Measurements from ENCODE around the gene FLNB.

The FLNB gene

GRCh38 chr3:58111513-58112184, 103.4 kb downstream of the FLNB start:
- TF ChIP-seq TAF1 (IDR thresholded peaks at IDR 0.05; ENCODE audit: low read depth) (0 out of 2 replicates have a peak, but pooled peaks have one; percentile 19), FOXM1 (IDR thresholded peaks at IDR 0.05; ENCODE audit: borderline replicate concordance, low read depth) (no peak; the same call in 1 of the 2 replicates), MAX (IDR thresholded peaks at IDR 0.05) (peak; percentile 81), NFIC (IDR thresholded peaks at IDR 0.05) (peak; percentile 81), YY1 (IDR thresholded peaks at IDR 0.05; ENCODE audit: low read depth) (no peak), CEBPB (IDR thresholded peaks at IDR 0.05) (peak; percentile 36; the same call in 1 of the 2 replicates), USF1 (IDR thresholded peaks at IDR 0.05) (0 out of 2 replicates have a peak, but pooled peaks have one; percentile 18), ZBTB7A (IDR thresholded peaks at IDR 0.05; ENCODE audit: low read depth) (no peak), EGR1 (IDR thresholded peaks at IDR 0.05) (no peak), RAD21 (IDR thresholded peaks at IDR 0.05; ENCODE audit: low read depth) (peak; percentile 44; the same call in 1 of the 2 replicates), EP300 (IDR thresholded peaks at IDR 0.05; ENCODE audit: borderline replicate concordance) (peak; percentile 69), REST (IDR thresholded peaks at IDR 0.05; ENCODE audit: low read depth) (no peak), TEAD4 (IDR thresholded peaks at IDR 0.05) (no peak), CREB1 (IDR thresholded peaks at IDR 0.05; ENCODE audit: low read depth) (no peak), TCF12 (IDR thresholded peaks at IDR 0.05; ENCODE audit: low read depth) (peak; percentile 90)

GRCh38 chr3:58112185-58112535, 103.9 kb downstream of the FLNB start:
- TF ChIP-seq ZBTB7A (IDR thresholded peaks at IDR 0.05; ENCODE audit: low read depth) = peak; percentile 28; the same call in 1 of the 2 replicates
- TF ChIP-seq CREB1 (IDR thresholded peaks at IDR 0.05; ENCODE audit: low read depth) = no peak

GRCh38 chr3:58115175-58115574, 107.0 kb downstream of the FLNB start:
- TF ChIP-seq MAX (IDR thresholded peaks at IDR 0.05) (no peak), TAF1 (IDR thresholded peaks at IDR 0.05; ENCODE audit: low read depth) (no peak), CREB1 (IDR thresholded peaks at IDR 0.05; ENCODE audit: low read depth) (no peak), EGR1 (IDR thresholded peaks at IDR 0.05) (no peak), RAD21 (IDR thresholded peaks at IDR 0.05; ENCODE audit: low read depth) (no peak), CEBPB (IDR thresholded peaks at IDR 0.05) (no peak), NFIC (IDR thresholded peaks at IDR 0.05) (no peak), REST (IDR thresholded peaks at IDR 0.05; ENCODE audit: low read depth) (no peak), EP300 (IDR thresholded peaks at IDR 0.05; ENCODE audit: borderline replicate concordance) (no peak), ZBTB7A (IDR thresholded peaks at IDR 0.05; ENCODE audit: low read depth) (no peak), USF1 (IDR thresholded peaks at IDR 0.05) (no peak), TEAD4 (IDR thresholded peaks at IDR 0.05) (no peak), YY1 (IDR thresholded peaks at IDR 0.05; ENCODE audit: low read depth) (no peak), FOXM1 (IDR thresholded peaks at IDR 0.05; ENCODE audit: borderline replicate concordance, low read depth) (no peak), TCF12 (IDR thresholded peaks at IDR 0.05; ENCODE audit: low read depth) (no peak)

- TF ChIP-seq MAX (IDR thresholded peaks at IDR 0.05) (no peak), FOXM1 (IDR thresholded peaks at IDR 0.05; ENCODE audit: borderline replicate concordance, low read depth) (no peak), USF1 (IDR thresholded peaks at IDR 0.05) (no peak), CEBPB (IDR thresholded peaks at IDR 0.05) (no peak), EP300 (IDR thresholded peaks at IDR 0.05; ENCODE audit: borderline replicate concordance) (no peak), TEAD4 (IDR thresholded peaks at IDR 0.05) (no peak), REST (IDR thresholded peaks at IDR 0.05; ENCODE audit: low read depth) (no peak), RAD21 (IDR thresholded peaks at IDR 0.05; ENCODE audit: low read depth) (no peak), NFIC (IDR thresholded peaks at IDR 0.05) (no peak), CREB1 (IDR thresholded peaks at IDR 0.05; ENCODE audit: low read depth) (no peak), YY1 (IDR thresholded peaks at IDR 0.05; ENCODE audit: low read depth) (no peak), ZBTB7A (IDR thresholded peaks at IDR 0.05; ENCODE audit: low read depth) (no peak), TAF1 (IDR thresholded peaks at IDR 0.05; ENCODE audit: low read depth) (no peak), EGR1 (IDR thresholded peaks at IDR 0.05) (no peak)
These were observed 108.1 kb downstream of the FLNB start for GRCh38 chr3:58116161-58116955.

Data from Ishikawa (cell line).